Femur (tissue), 1 donor: ENCODE data around the gene NAXD.
"Not testable (repeated sequence)": the region's sequence is repeated elsewhere in the genome, so short reads cannot be mapped to it uniquely, and the experiment has no call there.

ENCODE experiments used
- DNase-seq: peaks from one replicate; pipeline ENCODE4 v3.0.0-alpha.2; 2017

The NAXD gene

DNA sequence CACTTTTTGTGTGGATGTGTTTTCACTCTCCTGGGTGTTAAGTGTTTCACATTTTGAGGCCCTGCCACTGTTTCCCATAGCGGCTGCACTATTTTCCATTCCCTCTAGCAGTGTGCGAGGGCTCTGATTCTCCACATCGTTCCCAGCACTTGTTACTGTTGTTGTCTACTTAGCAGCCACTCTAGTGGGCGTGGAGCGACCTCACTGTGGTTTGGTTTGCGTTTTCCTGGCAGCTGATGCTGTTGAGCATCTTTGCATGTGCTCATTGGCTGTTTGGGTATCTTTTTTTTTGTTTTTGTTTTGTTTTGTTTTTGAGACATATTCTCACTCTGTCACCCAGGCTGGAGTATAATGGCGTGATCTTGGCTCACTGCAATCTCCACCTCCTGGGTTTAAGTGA, 14.4 kb downstream of the NAXD start:
- no peak for DNase-seq

DNA sequence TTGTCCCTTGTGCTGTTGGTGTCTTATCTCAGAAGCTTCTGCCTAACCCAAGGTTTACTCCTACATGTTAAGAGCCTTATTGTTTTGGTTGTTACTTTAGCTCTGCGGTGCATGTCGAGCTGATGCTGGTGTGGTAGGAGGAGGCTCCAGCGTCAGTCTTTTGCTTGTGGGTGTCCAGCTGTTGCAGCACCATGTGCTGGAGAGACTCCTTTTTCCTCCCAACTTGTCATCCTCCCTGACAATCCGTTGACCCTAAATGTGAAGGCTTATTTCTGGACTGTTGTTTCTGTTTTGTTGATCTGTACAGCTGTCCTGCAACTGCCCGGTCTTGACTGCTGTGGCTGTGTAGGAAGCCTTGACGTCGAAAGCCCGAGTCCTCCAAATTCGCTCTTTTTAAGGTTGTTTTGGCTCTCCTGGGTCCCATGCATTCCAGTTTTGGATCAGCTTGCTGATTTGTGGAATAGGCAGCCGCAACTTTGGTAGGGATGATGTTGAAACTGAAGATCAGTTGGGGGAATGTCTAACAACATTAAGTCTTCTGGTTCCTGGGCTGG, 15.3 kb downstream of the NAXD start:
- DNase-seq, result peak; percentile 14

DNA sequence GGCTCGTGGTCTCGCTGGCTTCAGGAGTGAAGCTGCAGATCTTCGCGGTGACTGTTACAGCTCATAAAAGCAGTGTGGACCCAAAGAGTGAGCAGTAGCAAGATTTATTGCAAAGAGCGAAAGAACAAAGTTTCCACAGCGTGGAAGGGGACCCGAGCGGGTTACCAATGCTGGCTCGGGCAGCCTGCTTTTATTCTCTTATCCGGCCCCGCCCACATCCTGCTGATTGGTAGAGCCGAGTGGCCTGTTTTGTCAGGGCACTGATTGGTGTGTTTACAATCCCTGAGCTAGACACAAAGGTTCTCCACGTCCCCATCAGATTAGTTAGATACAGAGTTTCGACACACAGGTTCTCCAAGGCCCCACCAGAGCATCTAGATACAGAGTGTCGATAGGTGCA, 16.9 kb downstream of the NAXD start:
- not testable (repeated sequence) for DNase-seq

DNA sequence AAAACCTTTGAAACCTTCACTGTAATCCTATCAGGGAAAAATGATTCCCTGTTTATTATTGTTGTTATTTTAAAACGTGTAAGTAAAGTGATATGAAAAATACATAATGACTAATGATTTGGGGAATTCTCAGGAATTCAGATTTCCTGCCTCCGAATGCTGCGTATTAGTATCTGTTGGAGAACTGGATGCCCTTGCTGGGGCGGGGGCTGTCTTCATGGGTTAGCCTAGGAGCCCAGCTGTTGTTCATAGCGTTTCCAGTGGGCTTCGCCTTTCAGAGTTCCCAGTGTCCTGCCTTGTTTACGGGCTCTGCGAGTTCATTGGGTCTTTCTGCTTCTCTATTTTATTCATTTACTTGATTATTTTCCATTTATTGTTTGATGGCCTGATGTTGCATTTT, 18.4 kb downstream of the NAXD start:
- DNase-seq, result no peak

DNA sequence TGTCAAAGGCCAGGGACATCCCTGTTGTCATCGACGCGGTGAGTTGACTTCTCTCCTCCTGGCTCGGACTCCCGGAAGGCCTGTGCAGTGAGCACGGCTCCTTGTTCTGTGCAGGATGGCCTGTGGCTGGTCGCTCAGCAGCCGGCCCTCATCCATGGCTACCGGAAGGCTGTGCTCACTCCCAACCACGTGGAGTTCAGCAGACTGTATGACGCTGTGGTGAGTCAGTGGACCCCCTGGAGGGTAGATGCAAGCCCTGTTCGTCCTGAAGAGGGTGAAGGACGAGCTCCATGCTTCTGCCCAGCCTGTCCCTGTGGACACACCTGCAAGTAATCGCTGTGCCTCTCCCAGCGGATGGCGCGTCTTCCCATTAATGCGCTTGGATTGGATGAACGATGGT, 19.2 kb downstream of the NAXD start:
- no peak for DNase-seq

DNA sequence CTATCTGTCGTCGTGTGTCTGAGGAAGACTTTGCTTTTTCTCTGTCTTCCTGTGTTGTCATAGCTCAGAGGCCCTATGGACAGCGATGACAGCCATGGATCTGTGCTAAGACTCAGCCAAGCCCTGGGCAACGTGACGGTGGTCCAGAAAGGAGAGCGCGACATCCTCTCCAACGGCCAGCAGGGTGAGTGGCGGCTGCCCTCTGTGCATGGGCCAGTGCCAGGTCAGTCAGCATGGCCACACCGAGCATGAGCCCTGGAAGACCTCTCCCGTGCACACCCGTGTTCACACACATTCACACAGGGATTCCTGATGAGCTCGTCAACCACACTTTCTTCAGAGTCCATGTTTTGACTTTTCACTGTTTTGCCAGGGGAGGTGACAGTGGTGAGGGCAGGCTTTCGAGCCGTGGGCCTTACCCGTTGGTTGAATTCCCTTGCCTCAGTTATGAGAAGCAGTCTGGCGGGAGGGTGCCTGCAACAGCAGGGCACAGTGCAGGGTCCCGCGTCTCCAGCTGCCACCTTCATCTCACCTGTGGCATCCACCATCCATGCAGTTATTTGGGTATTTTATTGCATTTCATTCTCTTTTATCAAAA, 20.2 kb downstream of the NAXD start:
- no peak for DNase-seq

DNA sequence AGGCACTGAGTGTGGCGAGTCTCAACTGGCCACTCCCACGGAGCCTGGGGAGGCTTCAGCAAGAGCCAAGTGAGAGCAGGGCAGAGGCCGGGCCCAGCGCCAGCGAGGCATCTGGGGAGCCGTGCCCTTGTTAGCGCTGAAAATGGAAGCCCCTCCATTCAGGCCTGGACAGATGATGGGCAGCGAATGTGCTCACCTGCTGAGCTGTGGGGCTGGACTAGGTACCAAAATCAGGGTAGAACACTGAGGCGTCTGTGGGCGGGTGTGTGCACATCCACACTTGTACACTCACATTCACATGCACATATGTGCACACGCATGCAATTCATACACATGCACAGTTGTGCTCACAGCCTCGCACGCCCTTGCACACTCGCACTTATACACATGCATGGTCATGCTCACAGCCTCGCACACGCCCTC, 20.7 kb downstream of the NAXD start:
- DNase-seq, result no peak

DNA sequence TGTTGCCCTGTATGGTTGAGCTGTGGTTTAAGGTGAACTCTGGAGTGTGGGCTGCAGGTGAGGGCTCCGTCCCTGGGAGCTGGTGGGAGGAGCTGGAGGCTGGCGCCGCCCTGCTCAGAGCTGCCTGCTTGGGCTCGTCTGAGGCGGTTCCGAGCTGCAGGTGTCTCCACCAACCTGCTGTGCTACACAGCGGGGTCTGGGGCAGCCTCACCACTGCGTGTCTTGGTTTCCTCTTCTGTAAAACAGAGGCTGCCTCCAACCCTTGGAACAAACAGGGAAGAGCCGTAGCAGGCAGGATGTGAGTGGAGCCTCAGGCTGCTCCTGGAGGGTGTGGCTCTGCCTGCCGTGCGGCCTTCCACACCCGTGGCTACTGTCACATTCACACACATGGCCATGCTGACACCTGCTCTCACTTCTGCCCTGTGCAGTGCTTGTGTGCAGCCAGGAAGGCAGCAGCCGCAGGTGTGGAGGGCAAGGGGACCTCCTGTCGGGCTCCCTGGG, 21.4 kb downstream of the NAXD start:
- no peak for DNase-seq

DNA sequence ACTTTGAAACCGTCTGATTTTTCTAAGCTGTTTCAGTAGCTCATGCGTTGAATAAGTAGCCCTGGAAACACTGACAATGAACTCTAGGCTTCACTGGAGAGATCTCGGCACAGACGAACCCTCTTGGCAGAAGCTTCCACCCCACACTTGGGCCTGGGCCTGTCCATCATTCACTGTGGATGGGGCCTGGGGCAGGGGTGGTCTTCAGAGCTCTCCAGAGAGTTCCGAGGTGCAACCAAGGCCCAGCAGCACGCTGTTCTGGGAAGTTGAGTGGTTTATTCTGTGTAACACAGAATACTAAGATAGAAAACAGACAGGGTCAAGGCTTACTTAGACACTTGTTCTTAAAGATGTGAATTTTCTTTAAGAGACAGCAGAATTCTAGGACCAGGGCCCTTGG, 21.9 kb downstream of the NAXD start:
- no peak for DNase-seq

DNA sequence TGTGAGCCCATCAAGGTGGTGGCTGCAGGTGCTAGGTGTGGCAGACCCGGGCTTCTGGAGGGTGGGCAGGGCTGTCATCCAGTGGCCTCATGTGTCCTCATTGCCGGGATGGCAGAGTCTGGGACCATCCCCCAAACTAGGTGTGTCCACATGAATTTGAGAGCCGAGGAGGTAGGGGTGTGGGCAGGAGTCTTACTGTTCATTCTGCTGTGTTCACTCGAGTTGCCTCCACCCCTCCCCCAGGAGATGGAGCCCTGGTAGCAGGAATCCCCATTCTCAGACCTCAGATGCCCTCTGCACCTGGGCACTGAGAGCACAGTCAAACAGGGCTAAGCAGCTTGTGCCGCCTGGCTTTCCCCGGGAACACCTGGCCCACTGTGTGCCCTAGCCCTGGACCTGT, 22.4 kb downstream of the NAXD start:
- no peak for DNase-seq

DNA sequence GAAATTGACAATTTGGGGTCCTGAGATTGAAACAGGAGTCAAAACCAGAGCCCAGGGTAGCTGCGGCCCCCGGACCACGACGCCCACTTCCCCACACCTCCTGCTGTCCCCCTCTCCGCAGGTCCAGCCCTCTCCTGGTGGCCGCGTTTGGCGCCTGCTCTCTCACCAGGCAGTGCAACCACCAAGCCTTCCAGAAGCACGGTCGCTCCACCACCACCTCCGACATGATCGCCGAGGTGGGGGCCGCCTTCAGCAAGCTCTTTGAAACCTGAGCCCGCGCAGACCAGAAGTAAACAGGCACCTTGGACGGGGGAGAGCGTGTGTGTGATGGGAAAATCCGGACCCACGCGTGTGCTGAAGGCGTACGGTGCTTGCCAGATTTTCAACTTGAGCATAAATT, 22.9 kb downstream of the NAXD start:
- DNase-seq, result no peak

DNA sequence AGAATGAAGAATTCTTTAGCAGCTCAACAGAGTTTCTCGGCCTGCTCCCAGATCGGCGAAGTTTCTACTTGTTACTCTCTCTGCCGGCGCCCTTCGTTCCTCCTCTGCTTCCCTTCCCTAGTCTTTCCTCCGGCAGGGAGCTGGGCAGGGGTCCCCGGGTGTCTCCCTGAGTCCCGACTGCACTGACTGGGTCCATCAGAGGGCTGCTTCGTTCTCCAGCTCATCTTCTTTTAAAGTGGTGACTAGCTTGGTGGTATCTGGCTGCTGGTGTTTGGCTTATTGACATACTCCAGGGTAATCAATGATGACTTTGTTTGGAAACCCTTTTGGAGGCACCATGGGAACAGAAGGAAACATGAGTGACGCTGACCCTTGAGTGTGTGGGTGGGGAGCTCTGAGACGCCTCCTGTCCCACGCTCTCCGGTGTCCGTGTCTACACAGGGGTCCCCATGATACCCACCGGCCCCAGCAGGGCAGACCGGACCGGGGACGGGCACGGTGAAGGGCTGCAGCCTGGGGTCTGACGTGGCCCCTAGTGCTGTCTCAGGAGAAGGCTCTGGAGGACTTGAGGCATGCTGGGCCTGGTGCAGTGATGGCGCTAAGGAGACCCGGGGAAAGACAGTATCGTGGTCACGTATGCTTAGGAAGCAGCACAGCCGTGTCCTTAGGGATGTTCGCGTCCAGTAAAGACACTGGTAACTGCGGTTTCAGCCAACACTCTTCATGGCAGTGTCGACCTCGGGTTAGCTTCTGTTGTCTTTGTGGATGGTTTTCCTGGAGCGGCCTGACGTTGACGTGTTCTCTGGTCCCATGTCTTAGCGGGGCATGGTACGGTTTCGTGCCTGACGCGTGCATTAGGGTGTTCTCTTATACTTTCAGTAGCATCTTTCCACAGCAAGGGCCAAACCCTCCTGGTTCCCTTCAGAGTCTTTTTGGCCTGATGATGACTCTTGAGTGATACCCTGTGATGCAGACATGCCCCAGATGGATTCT, 23.8 kb downstream of the NAXD start:
- DNase-seq, result no peak

DNA sequence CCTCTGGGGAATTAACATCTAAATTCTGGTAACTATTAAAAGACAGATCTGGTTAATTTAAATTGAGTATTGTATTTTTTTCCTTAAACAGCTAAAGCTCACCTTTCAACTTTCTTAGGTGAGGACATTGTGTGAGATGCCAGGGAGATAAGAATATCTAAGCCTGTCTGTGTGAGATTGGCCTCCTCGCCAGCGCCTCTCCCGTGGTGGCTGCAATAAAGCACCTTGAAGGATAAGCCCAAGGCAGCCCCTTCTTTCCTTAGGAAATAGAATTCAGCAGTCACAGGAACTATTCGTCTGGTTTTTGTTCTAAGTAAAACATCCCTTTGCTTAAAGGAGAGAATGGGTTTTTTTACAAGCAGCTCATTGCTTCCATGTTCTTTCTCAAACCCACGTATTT, 24.6 kb downstream of the NAXD start:
- no peak for DNase-seq

DNA sequence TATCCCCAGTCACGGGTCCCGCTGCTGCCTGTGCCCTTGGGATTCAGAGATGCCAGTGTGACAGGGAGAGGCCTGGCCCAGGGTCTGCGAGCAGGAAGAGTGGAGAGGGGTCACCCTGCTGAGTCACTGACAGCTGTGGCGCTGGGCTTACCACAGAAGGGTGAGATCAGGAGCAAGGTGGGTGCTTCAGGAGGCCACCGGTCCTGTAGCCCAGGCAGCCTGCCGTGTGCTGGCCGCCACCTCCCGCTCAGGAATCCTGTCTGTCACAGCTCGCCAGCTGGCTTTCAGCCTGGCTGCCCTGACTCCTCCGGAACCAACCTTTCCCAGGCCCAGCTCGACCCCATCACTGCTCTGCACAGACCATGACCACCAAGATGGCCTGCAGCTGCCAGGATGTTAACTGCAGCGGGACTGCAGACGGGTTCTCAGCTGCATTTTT, 25.3 kb downstream of the NAXD start:
- DNase-seq, result no peak

DNA sequence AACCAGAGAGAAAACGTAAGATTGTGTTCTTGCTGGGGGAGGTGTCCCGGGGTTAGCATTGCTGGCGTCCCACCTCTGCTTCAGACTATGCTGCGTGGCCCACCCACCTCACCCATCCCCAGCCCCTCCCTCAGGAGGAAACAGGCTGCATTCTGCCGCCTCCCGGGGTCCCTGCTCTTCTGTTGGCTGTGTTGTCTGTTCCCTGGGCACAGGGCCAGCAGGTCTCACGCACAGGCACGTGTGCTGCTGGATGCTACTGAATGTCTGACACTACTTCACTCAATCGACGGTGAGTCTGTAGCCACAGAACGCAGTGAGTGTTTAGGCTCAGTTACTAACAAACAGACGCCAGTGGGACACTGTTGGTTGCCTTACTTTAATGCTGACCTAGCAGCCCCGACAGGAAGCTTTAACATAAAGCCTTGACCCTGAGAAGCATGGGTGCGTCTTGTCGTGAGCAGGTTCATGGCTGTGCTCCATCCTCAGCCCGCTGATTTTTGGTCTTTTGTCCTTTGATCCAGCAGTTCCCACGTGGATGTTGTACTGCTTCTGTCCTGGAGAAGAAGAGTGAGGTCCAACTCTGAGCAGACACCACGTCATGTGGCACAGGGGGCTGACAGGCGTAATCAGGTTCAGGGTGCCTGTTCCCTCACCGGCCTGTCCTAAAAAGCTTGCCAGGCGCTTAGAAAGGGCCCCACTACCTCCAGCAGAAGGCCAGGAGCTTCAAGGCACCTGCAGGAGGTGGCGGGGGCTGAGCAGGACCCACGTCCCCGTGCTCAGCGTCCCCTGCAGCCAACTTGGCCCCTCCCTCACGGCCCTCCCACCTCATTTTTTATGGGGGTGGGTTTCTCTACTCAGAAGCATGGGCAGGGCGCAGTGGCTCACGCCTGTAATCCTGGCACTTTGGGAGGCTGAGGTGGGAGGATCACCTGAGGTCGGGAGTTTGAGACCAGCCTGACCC, 26.0 kb downstream of the NAXD start:
- no peak for DNase-seq

DNA sequence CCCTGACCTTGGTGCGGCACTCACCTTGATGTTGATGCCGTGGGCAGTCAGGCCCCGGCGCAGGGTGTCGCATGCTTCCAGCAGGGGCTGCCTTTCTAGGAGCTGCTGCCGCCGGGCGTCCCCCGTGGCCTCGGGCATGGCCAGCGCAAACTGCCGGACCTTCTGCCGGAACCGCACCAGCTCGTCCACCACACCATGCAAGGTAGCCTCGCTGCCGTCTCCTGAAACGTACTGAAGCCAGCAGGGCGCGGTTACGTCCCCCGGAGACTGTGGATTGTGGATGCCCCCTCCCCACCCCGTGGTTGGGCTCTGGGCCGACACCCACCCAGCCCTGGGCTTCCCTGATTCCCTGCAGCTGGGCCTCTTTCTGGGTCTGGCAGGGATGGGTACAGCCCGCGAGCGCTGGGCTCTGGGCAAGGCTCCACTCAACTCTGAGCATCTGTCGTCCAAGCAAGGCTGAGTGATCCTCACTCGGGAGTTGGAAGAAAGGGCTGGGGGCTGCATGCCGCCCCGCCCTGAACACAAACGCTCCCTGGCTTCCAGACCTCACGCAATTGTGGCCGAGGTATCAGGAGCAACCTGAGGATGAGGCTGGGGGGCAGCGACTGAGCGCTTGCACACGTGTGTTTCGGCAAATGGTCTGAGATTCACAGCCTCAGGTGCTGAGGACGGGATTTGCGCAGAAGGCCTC, 27.1 kb downstream of the NAXD start:
- DNase-seq, result no peak

DNA sequence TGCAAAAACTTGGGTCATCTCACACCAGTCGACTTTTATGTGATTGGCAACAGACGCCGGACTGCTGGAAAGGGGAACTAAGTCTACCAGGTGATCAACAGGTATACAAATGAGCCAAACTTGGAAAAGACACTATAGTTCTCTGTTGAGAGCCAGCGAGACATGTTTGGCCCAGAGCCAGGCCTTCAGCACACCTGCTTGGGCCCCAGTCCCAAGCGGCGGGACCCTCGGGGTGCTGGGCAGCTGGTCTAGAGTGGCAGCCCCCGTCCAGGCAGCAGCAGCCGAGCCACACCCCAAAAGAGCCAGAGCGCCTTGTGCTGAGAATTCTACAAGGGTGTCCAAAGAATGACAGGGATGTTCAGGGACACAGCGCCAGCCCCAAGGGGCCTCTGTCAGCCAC, 28.0 kb downstream of the NAXD start:
- DNase-seq, result no peak

DNA sequence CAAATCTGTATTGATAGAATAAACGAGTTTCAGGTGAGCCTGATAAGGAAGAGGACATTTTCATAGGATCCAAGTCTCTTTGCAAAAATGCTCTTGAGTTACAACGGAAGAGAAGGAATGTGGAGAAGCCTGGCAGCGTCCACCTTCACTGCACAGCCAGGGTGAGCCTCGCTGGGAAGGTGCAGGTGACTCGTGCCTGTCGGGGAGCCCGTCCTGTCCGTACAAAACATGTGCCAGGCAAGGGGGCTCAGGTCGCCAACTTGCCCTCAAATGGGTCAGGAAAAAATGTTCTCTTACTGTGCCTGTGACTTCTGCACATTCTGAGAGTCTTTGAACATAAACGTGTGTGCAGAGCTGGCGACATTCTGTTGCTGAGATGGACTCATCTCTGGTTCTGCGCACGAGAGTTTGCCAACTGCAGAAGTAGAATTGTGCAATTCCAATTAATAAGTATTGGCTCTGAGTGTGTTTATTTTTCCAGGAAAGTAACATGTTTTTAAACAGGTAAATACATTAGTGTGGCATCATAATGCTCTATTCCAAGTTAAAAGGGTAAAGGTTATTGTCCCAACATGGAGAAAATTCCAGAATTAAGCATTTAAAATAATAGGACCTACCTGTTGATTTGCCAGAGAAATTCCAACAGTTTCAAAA, 28.6 kb downstream of the NAXD start:
- DNase-seq, result no peak

DNA sequence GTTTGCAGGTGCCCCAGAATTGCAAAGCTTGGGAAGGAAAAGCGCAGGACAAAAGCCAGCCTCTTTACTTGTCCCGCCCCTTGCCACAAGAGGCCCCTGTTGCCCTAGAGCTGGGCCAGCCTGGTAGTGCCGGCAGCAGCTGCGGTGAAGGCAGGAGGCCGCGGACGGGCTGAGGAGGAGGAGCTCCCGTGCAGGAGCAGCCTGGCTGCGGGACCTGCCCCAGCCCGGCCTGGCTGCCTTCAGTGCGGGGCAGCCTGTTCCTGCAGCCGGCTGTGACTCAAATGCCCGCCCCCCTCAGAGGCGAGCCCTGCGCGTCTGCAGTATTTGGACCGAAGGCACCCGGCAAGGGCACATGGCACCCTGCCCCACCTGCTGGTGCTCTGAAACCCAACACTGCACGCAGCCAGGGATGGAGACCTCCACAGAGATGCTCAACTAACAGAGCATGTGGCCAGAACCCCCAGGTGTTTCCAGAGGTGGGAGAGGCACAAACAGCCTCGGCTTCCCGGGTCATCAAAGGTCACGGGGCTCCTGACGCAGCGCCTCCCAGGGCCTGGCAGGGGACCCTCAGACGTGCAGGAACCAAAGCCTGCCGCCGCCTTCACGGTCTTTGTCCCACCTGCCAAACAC, 29.7 kb downstream of the NAXD start:
- peak; percentile 83 for DNase-seq

DNA sequence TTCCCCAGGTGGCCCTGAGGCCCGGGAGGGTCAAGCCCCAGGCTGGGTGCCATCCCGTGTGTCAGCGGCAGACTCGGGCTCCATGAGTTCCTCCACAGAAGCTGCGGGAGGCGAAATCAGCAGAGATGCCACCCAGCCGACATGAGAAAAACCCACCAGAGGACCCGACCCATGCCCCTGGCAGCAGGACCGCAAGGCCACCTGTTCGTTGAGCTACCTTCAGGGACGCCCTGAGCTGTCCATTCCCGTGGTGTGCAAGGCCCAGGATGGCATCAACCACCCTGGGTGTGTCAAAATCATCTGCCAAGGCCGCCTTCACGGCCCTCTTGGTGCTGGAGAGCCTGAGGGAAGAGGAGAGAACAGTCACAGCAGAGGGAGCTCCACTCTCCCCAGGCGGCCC, 30.4 kb downstream of the NAXD start:
- DNase-seq, result no peak
